Loucy (cell line): ENCODE results near the gene PARN.
"Not testable (repeated sequence)": the region's sequence is repeated elsewhere in the genome, so short reads cannot be mapped to it uniquely, and the experiment has no call there.

ENCODE experiments used
- H2AFZ ChIP-seq: fragments of 200-600 bp; sonication (generic); 2 replicates; pipeline ENCODE4 v1.6.0; 2016; ENCODE audit warnings: antibody characterized with exemption, mild to moderate bottlenecking, low read length, moderate library complexity
- H3F3A ChIP-seq: fragments of 200-600 bp; 2 replicates; pipeline ENCODE4 v1.6.0; 2016; ENCODE audit warnings: antibody characterized with exemption, low read depth, mild to moderate bottlenecking
- H3K27me3 ChIP-seq: fragments of 200-600 bp; sonication (generic); 2 replicates; pipeline ENCODE4 v1.6.1; 2014; ENCODE audit warnings: low read length, mild to moderate bottlenecking; ENCODE audit not compliant: insufficient read depth, poor library complexity, severe bottlenecking
- H3K36me3 ChIP-seq: fragments of 200-600 bp; sonication (generic); 2 replicates; pipeline ENCODE4 v1.6.1; 2016; ENCODE audit warnings: low read length; ENCODE audit not compliant: insufficient read depth
- H3K4me1 ChIP-seq: fragments of 200-600 bp; sonication (generic); 2 replicates; pipeline ENCODE4 v1.5.1; 2014; ENCODE audit warnings: low read length, mild to moderate bottlenecking; ENCODE audit not compliant: insufficient read depth, poor library complexity, severe bottlenecking
- H3K4me2 ChIP-seq: fragments of 200-600 bp; sonication (generic); 2 replicates; pipeline ENCODE4 v1.6.0; 2014; ENCODE audit warnings: antibody characterized with exemption, low read length, low read depth, mild to moderate bottlenecking; ENCODE audit not compliant: poor library complexity, severe bottlenecking
- H3K4me3 ChIP-seq: fragments of 200-600 bp; sonication (generic); 2 replicates; pipeline ENCODE4 v1.5.1; 2014; ENCODE audit warnings: low read length, mild to moderate bottlenecking, mixed read lengths; ENCODE audit not compliant: poor library complexity, severe bottlenecking
- H3K79me2 ChIP-seq: fragments of 200-600 bp; sonication (generic); 2 replicates; pipeline ENCODE4 v1.6.1; 2014; ENCODE audit warnings: low read length; ENCODE audit not compliant: insufficient read depth
- H3K9ac ChIP-seq: fragments of 200-600 bp; sonication (generic); 2 replicates; pipeline ENCODE4 v1.6.0; 2014; ENCODE audit warnings: mild to moderate bottlenecking, low read depth, low read length, moderate library complexity; ENCODE audit not compliant: poor library complexity, severe bottlenecking
- H3K9me2 ChIP-seq: fragments of 200-600 bp; sonication (generic); replicated peaks from 2 replicates; pipeline ENCODE4 v1.6.1; 2016; ENCODE audit warnings: low read depth, low read length, mixed read lengths
- H3K9me3 ChIP-seq: fragments of 200-600 bp; sonication (generic); 2 replicates; pipeline ENCODE4 v1.6.1; 2014; ENCODE audit warnings: mild to moderate bottlenecking, antibody characterized with exemption, low read length, low read depth; ENCODE audit not compliant: insufficient read depth
- H4K20me1 ChIP-seq: fragments of 200-600 bp; sonication (generic); 2 replicates; pipeline ENCODE4 v1.6.0; 2014; ENCODE audit warnings: antibody characterized with exemption, low read length, mild to moderate bottlenecking; ENCODE audit not compliant: insufficient read depth, poor library complexity, severe bottlenecking
- CTCF ChIP-seq: fragments of 200-600 bp; sonication (generic); conservative IDR thresholded peaks from 2 replicates; pipeline ENCODE4 v1.5.1; 2014; ENCODE audit warnings: mild to moderate bottlenecking, antibody characterized with exemption, low read length
- EZH2phosphoT487 ChIP-seq: fragments of 200-600 bp; IDR thresholded peaks from 2 replicates; pipeline ENCODE4 v1.6.1; 2018; ENCODE audit warnings: antibody characterized with exemption, mild to moderate bottlenecking, moderate library complexity, borderline replicate concordance

Gene PARN

GRCh38 chr16:14401711-14402061 is 228.4 kb downstream of the PARN start:
- not testable (repeated sequence) for H3K4me3 ChIP-seq, H3K9ac ChIP-seq, H2AFZ ChIP-seq, H3K9me3 ChIP-seq, H3F3A ChIP-seq, H4K20me1 ChIP-seq, H3K27me3 ChIP-seq, H3K79me2 ChIP-seq, H3K9me2 ChIP-seq, H3K4me2 ChIP-seq, H3K4me1 ChIP-seq, H3K36me3 ChIP-seq

- H3K4me2 ChIP-seq, H3K9me2 ChIP-seq, H3K27me3 ChIP-seq, H3K4me1 ChIP-seq, H2AFZ ChIP-seq, H3K4me3 ChIP-seq, H3K36me3 ChIP-seq, H3K79me2 ChIP-seq, H3K9me3 ChIP-seq, H3F3A ChIP-seq, H3K9ac ChIP-seq, H4K20me1 ChIP-seq: not testable (repeated sequence)
Observed at GRCh38 chr16:14400978-14401710, 228.9 kb downstream of the PARN start.

GRCh38 chr16:14400285-14400977 is 229.6 kb downstream of the PARN start:
- Histone ChIP-seq H3K9ac (no peak overlapping the region), H3K4me1 (no peaks in the 10 kb centered on the region), H3K36me3 (no peaks in the 10 kb centered on the region), H3K4me3 (no peak overlapping the region), H4K20me1 (no peaks in the 10 kb centered on the region), H3K79me2 (no peaks in the 10 kb centered on the region), H3K9me3 (no peaks in the 10 kb centered on the region), H2AFZ (no peak overlapping the region), H3K27me3 (no peaks in the 10 kb centered on the region), H3K4me2 (no peak overlapping the region), H3F3A (no peaks in the 10 kb centered on the region), H3K9me2 (no peaks in the 10 kb centered on the region)
- TF ChIP-seq CTCF: no peak
- no peak for TF ChIP-seq EZH2phosphoT487

GRCh38 chr16:14399378-14400284 is 230.4 kb downstream of the PARN start:
- no peaks in the 10 kb centered on the region for H3K27me3 ChIP-seq
- TF ChIP-seq EZH2phosphoT487 (no peak), CTCF (no peak)
- H3K9me2 ChIP-seq: no peaks in the 10 kb centered on the region
- H3K9me3 ChIP-seq: no peaks in the 10 kb centered on the region
- no peaks in the 10 kb centered on the region for H3K4me1 ChIP-seq
- H3K4me3 ChIP-seq: no peak overlapping the region
- H2AFZ ChIP-seq: no peak overlapping the region
- H4K20me1 ChIP-seq: no peaks in the 10 kb centered on the region
- H3K9ac ChIP-seq: no peak overlapping the region
- H3K36me3 ChIP-seq: no peaks in the 10 kb centered on the region
- no peaks in the 10 kb centered on the region for H3F3A ChIP-seq
- H3K4me2 ChIP-seq: no peak overlapping the region
- no peaks in the 10 kb centered on the region for H3K79me2 ChIP-seq
